ENCODE measurements around the gene FGR. TPM values are rescaled to one million over a fixed set of nuclear protein-coding genes. Genes with fewer than 3 reads are reported as not detected.

Gene FGR
- total and polyA plus RNA-seq, 12 donors: 1.5 to 51.9 (median 9.6) TPM

GRCh38 chr1:27614625-27615344 lies 20.2 kb downstream of the FGR start:
- no peak for DNase-seq
- intact Hi-C loops (cut with DNase I): loop anchor here (10.0 kb wide), 1 partner anchor 310 kb away; no protein-coding TSS in a partner anchor
- H3K4me3 ChIP-seq: no peak overlapping the region

GRCh38 chr1:27614043-27614624 lies 20.9 kb downstream of the FGR start:
- DNase-seq: peak in 5 of 7 donors; percentile 51 to 74 (median 69)
- H3K4me3 ChIP-seq: no peak overlapping the region
- no peak overlapping the region for H3K27ac ChIP-seq
- intact Hi-C loops (cut with DNase I): loop anchor here (10.0 kb wide), 1 partner anchor 309 kb away; no protein-coding TSS in a partner anchor
- no peaks in the 10 kb centered on the region for H3K36me3 ChIP-seq (replicated peaks in 1 of 2)
- no peaks in the 10 kb centered on the region for H3K4me1 ChIP-seq (replicated peaks in 1 of 2)
- H3K9me3 ChIP-seq (replicated peaks in 1 of 3): no peaks in the 10 kb centered on the region
- no peak for TF ChIP-seq CTCF (IDR thresholded peaks at IDR 0.05)
- TF ChIP-seq POLR2A (IDR thresholded peaks at IDR 0.05): no peak
- H3K27me3 ChIP-seq: no peaks in the 10 kb centered on the region
- WGBS, 4 donors: 41 to 47% (median 43%) methylated on average over 7 to 16 of the region's 16 CpGs

More at GRCh38 chr1:27614625-27615344, 20.2 kb downstream of the FGR start:
- Histone ChIP-seq H3K27ac (no peak overlapping the region), H3K9me3 (replicated peaks in 1 of 3) (no peaks in the 10 kb centered on the region), H3K27me3 (no peaks in the 10 kb centered on the region), H3K36me3 (replicated peaks in 1 of 2) (no peaks in the 10 kb centered on the region), H3K4me1 (replicated peaks in 1 of 2) (no peaks in the 10 kb centered on the region)
- 31 to 45% (median 38%) methylated on average over 21 to 26 of the region's 26 CpGs for WGBS, 4 donors
- no peak for TF ChIP-seq CTCF (IDR thresholded peaks at IDR 0.05)
- no peak for TF ChIP-seq POLR2A (IDR thresholded peaks at IDR 0.05)

GRCh38 chr1:27612718-27613117 lies 22.3 kb downstream of the FGR start:
- Histone ChIP-seq H3K9me3 (replicated peaks in 1 of 3) (no peaks in the 10 kb centered on the region), H3K4me3 (no peak overlapping the region), H3K36me3 (replicated peaks in 1 of 2) (no peaks in the 10 kb centered on the region), H3K27ac (no peak overlapping the region), H3K4me1 (replicated peaks in 1 of 2) (no peaks in the 10 kb centered on the region), H3K27me3 (no peaks in the 10 kb centered on the region)
- WGBS, 4 donors: 85 to 97% (median 94%) methylated on average over 5 to 12 of the region's 12 CpGs
- intact Hi-C loops (cut with DNase I): loop anchor here (10.0 kb wide), 1 partner anchor 308 kb away; no protein-coding TSS in a partner anchor
- no peak for TF ChIP-seq POLR2A (IDR thresholded peaks at IDR 0.05)
- no peak for TF ChIP-seq CTCF (IDR thresholded peaks at IDR 0.05)
- no peak for DNase-seq

GRCh38 chr1:27611450-27611849 lies 23.5 kb downstream of the FGR start:
- Histone ChIP-seq H3K4me3 (no peak overlapping the region), H3K27ac (no peak overlapping the region), H3K4me1 (replicated peaks in 1 of 2) (no peaks in the 10 kb centered on the region), H3K27me3 (no peaks in the 10 kb centered on the region), H3K9me3 (replicated peaks in 1 of 3) (no peaks in the 10 kb centered on the region), H3K36me3 (replicated peaks in 1 of 2) (no peaks in the 10 kb centered on the region)
- 79 to 88% (median 80%) methylated on average over 4 of the region's 4 CpGs for WGBS, 4 donors
- TF ChIP-seq CTCF (IDR thresholded peaks at IDR 0.05): no peak
- TF ChIP-seq POLR2A (IDR thresholded peaks at IDR 0.05): no peak
- no peak for DNase-seq
- intact Hi-C loops (cut with DNase I): loop anchor here (10.0 kb wide), 1 partner anchor 307 kb away; no protein-coding TSS in a partner anchor

Measured in adrenal gland (tissue), 12 donors.